Brain microvascular endothelial cell (primary cell): ENCODE measurements around the gene ASS1.

Source experiments
- DNase-seq: peaks from one replicate; pipeline ENCODE4 v3.0.0-alpha.2; 2020
- H3K27ac ChIP-seq: fragments of 250-450 bp; sonication (Bioruptor Pico); 2 replicates; pipeline ENCODE4 v1.5.1; 2020; ENCODE audit warnings: mild to moderate bottlenecking, moderate library complexity
- H3K27me3 ChIP-seq: fragments of 250-450 bp; sonication (Bioruptor Pico); replicated peaks from 2 replicates; pipeline ENCODE4 v1.5.1; 2020; ENCODE audit warnings: mild to moderate bottlenecking
- H3K36me3 ChIP-seq: fragments of 250-450 bp; sonication (Bioruptor Pico); replicated peaks from 2 replicates; pipeline ENCODE4 v1.5.1; 2020; ENCODE audit warnings: mild to moderate bottlenecking
- H3K4me3 ChIP-seq: 2 replicates; pipeline ENCODE4 v1.5.1; 2011; ENCODE audit warnings: low read depth, mild to moderate bottlenecking, control low read depth, low read length, moderate library complexity
- CTCF ChIP-seq: IDR thresholded peaks from 2 replicates; pipeline ENCODE4 v1.5.1; 2011; ENCODE audit warnings: low read depth, mild to moderate bottlenecking, moderate library complexity, low read length, control low read depth, inconsistent platforms; ENCODE audit errors: missing control alignments
- in situ Hi-C: cut with HindIII; loops from 2 replicates; pipeline ENCODE4 v1.10.0; 2017; ENCODE audit warnings: low sequenced_read_pairs, low pct_ligation_motif_present

ASS1 gene

GRCh38 chr9:130454812-130455325, 10.1 kb downstream of the ASS1 start:
- no peaks in the 10 kb centered on the region for H3K36me3 ChIP-seq
- no peak overlapping the region for H3K4me3 ChIP-seq
- no peak overlapping the region for H3K27ac ChIP-seq
- peaks cover 3% of the 10 kb centered on the region for H3K27me3 ChIP-seq
- in situ Hi-C loops, result no loop called here
- TF ChIP-seq CTCF, result no peak
- DNase-seq, result no peak

- no peak for TF ChIP-seq CTCF
- in situ Hi-C loops, result no loop called here
- Histone ChIP-seq H3K27ac (no peak overlapping the region), H3K27me3 (peaks cover 6% of the 10 kb centered on the region), H3K4me3 (no peak overlapping the region), H3K36me3 (no peaks in the 10 kb centered on the region)
- DNase-seq, result no peak
Measured at GRCh38 chr9:130458027-130458803, 13.5 kb downstream of the ASS1 start.

- TF ChIP-seq CTCF, result no peak
- H3K36me3 ChIP-seq, result no peaks in the 10 kb centered on the region
- no peak overlapping the region for H3K27ac ChIP-seq
- no peak for DNase-seq
- no peak overlapping the region for H3K4me3 ChIP-seq
- in situ Hi-C loops, result no loop called here
- peaks cover 6% of the 10 kb centered on the region for H3K27me3 ChIP-seq
Measured at GRCh38 chr9:130458804-130459067, 14.0 kb downstream of the ASS1 start.

- Histone ChIP-seq H3K4me3 (no peak overlapping the region), H3K36me3 (no peaks in the 10 kb centered on the region), H3K27ac (no peak overlapping the region), H3K27me3 (peaks cover 6% of the 10 kb centered on the region)
- DNase-seq, result no peak
- TF ChIP-seq CTCF, result no peak
- in situ Hi-C loops, result no loop called here
Measured at GRCh38 chr9:130459151-130459550, 14.4 kb downstream of the ASS1 start.

GRCh38 chr9:130459941-130460669, 15.3 kb downstream of the ASS1 start:
- in situ Hi-C loops, result no loop called here
- H3K27me3 ChIP-seq, result peaks cover 6% of the 10 kb centered on the region
- no peak overlapping the region for H3K27ac ChIP-seq
- no peak overlapping the region for H3K4me3 ChIP-seq
- H3K36me3 ChIP-seq, result no peaks in the 10 kb centered on the region
- TF ChIP-seq CTCF, result no peak
- DNase-seq, result no peak

- peak; percentile 95 for TF ChIP-seq CTCF
- no peaks in the 10 kb centered on the region for H3K36me3 ChIP-seq
- in situ Hi-C loops, result no loop called here
- peaks cover 6% of the 10 kb centered on the region for H3K27me3 ChIP-seq
- H3K4me3 ChIP-seq, result no peak overlapping the region
- no peak for DNase-seq
- H3K27ac ChIP-seq, result no peak overlapping the region
Measured at GRCh38 chr9:130461218-130461630, 16.5 kb downstream of the ASS1 start.
